Measurements from ENCODE around the gene NLRP6.

NLRP6 gene

GRCh38 chr11:285021-285893, 7.0 kb downstream of the NLRP6 start:
- TF ChIP-seq FOXM1 (IDR thresholded peaks at IDR 0.05; ENCODE audit: borderline replicate concordance, low read depth) (no peak), CEBPB (IDR thresholded peaks at IDR 0.05) (no peak), YY1 (IDR thresholded peaks at IDR 0.05; ENCODE audit: low read depth) (no peak), EGR1 (IDR thresholded peaks at IDR 0.05) (no peak), TAF1 (IDR thresholded peaks at IDR 0.05; ENCODE audit: low read depth) (no peak), NFIC (IDR thresholded peaks at IDR 0.05) (no peak), ZBTB7A (IDR thresholded peaks at IDR 0.05; ENCODE audit: low read depth) (no peak), CREB1 (IDR thresholded peaks at IDR 0.05; ENCODE audit: low read depth) (no peak), REST (IDR thresholded peaks at IDR 0.05; ENCODE audit: low read depth) (no peak), RAD21 (IDR thresholded peaks at IDR 0.05; ENCODE audit: low read depth) (no peak), EP300 (IDR thresholded peaks at IDR 0.05; ENCODE audit: borderline replicate concordance) (no peak), TCF12 (IDR thresholded peaks at IDR 0.05; ENCODE audit: low read depth) (no peak), MAX (IDR thresholded peaks at IDR 0.05) (no peak), TEAD4 (IDR thresholded peaks at IDR 0.05) (no peak), USF1 (IDR thresholded peaks at IDR 0.05) (no peak)

GRCh38 chr11:285894-286220, 7.7 kb downstream of the NLRP6 start:
- TF ChIP-seq YY1 (IDR thresholded peaks at IDR 0.05; ENCODE audit: low read depth) (no peak), CEBPB (IDR thresholded peaks at IDR 0.05) (no peak), TAF1 (IDR thresholded peaks at IDR 0.05; ENCODE audit: low read depth) (no peak), TEAD4 (IDR thresholded peaks at IDR 0.05) (no peak), EP300 (IDR thresholded peaks at IDR 0.05; ENCODE audit: borderline replicate concordance) (no peak), CREB1 (IDR thresholded peaks at IDR 0.05; ENCODE audit: low read depth) (no peak), EGR1 (IDR thresholded peaks at IDR 0.05) (no peak), REST (IDR thresholded peaks at IDR 0.05; ENCODE audit: low read depth) (no peak), USF1 (IDR thresholded peaks at IDR 0.05) (no peak), NFIC (IDR thresholded peaks at IDR 0.05) (no peak)

- TF ChIP-seq FOXM1 (IDR thresholded peaks at IDR 0.05; ENCODE audit: borderline replicate concordance, low read depth) (no peak), MAX (IDR thresholded peaks at IDR 0.05) (no peak), REST (IDR thresholded peaks at IDR 0.05; ENCODE audit: low read depth) (no peak), TEAD4 (IDR thresholded peaks at IDR 0.05) (no peak), TCF12 (IDR thresholded peaks at IDR 0.05; ENCODE audit: low read depth) (no peak)
Observed at GRCh38 chr11:287821-288477, 9.7 kb downstream of the NLRP6 start.

Data from Ishikawa (cell line).